Right ventricle myocardium inferior (tissue), 1 donor: Measurements from ENCODE around the gene DPYSL4. TPM values are rescaled to one million over a fixed set of nuclear protein-coding genes. Genes with fewer than 3 reads are reported as not detected.
"Not testable (repeated sequence)": the region's sequence is repeated elsewhere in the genome, so short reads cannot be mapped to it uniquely, and the experiment has no call there.

ENCODE experiments used
- ATAC-seq: fragments of 200-7000 bp; cut with Tn5 transposase; one replicate; pipeline ENCODE4 v1.9.1; 2020; ENCODE audit warnings: mild to moderate bottlenecking, moderate library complexity
- DNase-seq: peaks from one replicate; pipeline ENCODE4 v3.0.0; 2021; ENCODE audit errors: missing footprints
- intact Hi-C: fragments of 100-400 bp; cut with DNase I; formaldehyde crosslinking; loops from one replicate; pipeline ENCODE4 v1.11.0; 2022
- total RNA-seq: library from RNA; stranded (reverse); fragmentation: NEBNext Ultra II Directional; extraction: Animal tissue kit (Norgen Biotek cat#: 25700); gene quantifications from one replicate; pipeline ENCODE4 v1.2.1, GENCODE V29; 2021
- donor health status: DM: no; HTN: yes; CAD: no; lungs with severe emphysema.

The DPYSL4 gene
- total RNA-seq, 1 donor from 2014 or later, result 24.9 TPM

DNA sequence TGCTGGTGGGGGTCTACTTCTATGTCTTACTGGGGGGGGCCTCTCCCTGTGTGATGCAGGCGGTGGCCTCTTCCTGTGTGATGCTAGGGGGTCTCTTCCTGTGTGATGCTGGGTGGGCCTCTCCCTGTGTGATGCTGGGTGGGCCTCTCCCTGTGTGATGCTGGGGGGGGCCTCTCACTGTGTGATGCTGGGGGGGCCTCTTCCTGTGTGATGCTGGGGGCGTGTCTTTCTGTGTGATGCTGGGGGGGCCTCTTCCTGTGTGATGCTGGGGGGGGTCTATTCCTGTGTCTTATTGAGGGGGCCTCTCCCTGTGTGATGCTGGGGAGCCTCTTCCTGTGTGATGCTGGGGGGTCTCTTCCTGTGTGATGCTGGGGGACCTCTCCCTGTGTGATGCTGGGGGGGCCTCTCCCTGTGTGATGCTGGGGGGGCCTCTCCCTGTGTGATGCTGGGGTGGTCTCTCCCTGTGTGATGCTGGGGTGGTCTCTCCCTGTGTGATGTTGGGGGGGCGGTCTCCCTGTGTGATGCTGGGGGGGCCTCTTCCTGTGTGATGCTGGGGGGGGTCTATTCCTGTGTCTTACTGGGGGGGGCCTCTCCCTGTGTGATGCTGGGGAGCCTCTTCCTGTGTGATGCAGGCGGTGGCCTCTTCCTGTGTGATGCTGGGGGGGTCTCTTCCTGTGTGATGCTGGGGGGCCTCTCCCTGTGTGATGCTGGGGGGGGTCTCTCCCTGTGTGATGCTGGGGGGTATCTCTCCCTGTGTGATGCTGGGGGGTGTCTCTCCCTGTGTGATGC, 25.7 kb upstream of the DPYSL4 start:
- intact Hi-C loops, DNase-seq, ATAC-seq: not testable (repeated sequence)

DNA sequence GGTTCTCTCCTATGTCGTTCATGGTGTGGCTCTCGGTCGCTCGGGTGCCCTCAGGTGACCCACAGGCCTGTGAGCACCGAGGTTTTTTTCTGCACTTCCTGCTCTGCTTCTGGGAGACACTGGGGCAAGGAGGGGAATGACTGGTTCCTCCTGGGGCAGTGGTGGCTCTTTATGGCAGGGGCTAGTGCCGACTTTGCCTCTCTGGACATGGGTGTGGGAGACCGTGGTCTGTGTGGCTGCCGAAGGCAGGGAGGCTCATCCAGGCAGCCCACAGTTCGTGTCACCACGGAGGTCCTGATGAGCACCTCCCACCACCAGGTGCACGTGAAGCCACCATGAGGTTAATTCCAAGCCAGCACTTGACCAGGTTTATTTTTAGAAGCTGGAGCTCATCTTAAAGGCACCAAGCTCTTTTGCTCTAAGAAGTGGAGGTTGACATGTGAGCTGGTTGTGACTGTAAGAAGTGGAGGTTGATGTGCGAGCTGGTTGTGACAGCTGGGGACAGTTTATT, 24.7 kb upstream of the DPYSL4 start:
- ATAC-seq (peak; percentile 45), DNase-seq (no peak)
- intact Hi-C loops, result no loop called here

DNA sequence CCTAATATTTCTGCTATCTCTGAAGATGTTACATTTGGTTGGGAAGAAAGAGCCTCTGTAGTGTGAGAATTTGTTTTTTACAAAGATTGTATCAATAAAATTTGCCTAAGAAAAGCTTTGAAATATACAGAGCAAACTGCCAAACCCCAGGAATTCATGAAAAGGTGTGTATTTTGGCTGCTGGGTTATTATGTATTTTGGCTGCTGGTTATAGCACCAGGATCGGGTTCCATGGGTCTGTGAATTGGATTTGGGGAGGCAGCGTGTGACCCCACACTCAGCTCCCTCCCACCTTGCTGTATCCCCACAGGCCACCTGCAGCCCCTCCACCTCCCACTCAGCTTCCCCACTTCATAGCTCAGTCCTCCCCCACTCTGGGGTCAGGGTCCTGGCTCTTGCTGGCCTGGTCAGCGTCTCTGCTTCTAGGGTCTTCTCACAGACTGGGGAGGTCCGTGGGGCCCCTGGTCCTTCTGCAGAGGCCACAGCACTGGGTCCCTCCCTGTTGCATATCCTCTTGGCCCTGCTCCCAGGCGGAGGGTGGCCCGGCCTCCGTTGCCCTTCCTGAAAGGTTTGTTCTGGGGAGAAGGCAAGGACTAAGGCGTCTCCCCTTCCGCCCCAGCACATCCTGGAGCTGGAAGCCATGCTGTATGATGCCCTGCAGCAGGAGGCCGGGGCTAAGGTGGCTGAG, 24.0 kb upstream of the DPYSL4 start:
- ATAC-seq (peak; percentile 24), DNase-seq (no peak)
- intact Hi-C loops, result no loop called here

DNA sequence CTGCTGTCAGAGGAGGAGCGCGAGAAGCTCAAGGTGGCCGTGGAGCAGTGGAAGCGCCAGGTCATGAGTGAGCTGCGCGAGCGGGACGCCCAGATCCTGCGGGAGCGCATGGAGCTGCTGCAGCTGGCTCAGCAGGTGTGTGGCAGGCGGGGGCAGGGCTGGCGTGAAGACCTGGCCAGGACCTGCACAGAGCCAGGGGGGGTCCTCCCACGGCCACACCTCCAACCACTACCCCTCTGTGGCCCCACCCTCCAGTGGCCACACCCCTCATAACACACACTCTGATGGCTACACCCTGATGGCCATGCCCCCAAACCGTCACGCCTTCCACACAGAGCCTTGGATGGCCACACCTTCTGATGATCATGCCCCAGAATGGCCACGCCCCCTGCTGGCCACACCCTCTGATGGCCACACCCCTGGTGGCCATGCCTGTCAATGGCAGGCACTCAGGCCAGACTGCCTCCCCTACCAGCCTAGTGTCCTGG, 23.4 kb upstream of the DPYSL4 start:
- no peak for DNase-seq
- peak; percentile 45 for ATAC-seq
- intact Hi-C loops, result no loop called here

DNA sequence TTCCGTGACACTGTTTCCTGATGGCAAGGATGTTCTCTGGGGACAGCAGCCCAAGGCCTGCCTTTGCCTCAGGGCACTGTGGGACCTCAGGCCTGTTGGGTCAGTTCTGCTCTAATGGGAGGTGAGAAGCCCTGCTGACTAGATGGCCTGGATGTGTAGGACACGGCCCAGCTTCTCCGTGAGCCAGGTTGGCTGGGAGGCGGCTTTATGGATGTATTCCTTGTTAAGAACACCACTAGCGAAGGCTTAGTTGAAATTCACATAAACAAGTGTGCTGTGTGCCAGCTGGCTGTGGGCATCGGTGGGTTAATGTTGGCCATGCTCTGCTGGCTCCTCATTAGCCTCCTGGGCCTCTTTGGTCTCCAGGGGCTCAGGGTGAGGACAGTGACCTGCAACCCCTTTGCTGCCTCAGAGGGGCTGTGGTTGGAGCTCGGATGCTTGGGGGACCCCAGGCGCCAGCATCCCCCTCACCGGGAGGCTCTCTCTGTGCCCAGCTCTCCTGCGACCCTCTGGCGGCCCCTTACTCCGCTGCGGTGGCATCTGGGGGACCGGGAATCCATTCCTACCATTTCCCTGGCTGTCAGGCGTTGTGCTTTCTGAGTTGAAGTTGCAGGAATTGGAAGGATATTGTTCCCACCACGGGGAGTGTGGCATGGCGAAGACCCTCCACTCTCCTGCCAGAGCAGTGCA, 22.8 kb upstream of the DPYSL4 start:
- ATAC-seq (no peak), DNase-seq (no peak)
- intact Hi-C loops, result no loop called here

DNA sequence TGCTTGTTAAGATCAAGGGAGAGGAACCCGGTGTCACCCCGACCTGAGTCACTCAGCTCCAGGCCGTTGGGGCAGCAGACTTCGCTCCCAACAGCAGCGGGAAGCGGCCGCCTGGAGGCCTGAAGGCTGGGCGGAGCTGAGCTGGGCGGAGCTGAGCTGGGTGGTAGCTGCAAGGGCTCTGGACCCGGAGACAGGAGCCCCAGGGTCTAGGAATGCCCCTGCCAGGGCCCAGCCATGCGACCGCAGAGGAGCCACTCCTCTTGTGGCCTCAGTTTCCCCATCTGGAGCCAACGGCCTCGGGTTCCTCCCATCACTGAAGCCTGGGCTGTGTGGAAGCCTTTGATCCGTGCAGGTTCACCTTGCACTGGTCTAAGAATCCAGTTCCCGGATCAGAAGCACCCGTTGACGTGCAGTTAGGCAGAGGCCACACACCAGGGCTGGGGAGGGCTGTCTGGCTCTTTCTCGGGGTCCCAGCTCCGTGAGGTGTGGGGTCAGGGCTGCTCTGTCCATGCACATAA, 21.9 kb upstream of the DPYSL4 start:
- no peak for ATAC-seq
- DNase-seq, result no peak
- intact Hi-C loops, result no loop called here

DNA sequence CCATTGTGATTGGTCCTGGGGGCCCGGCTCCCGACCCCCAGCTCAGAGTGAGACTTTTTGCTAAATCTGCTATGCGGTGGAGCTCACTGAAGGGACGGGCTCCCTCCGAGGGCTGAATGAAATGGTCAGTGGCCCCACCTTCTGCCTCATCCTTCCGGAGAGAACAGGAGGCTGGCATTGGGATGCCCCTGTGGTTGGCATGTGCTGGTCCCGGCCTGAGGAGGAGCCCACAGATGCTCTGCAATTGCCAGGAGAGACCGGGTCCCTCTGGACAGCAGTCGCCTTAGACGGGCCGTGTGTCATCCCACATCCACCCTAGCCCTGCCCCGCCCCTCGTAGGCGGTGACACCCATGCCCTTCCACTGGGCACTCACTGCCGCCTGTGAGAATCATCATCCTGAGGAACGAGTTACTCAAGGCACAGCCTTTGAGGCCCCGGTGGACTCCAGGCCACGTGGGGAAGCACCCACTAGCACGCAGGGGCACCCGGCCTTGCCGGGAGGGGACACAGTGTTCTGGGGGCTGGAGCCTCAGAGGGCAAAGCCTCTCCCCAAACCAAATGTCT, 21.2 kb upstream of the DPYSL4 start:
- ATAC-seq, result no peak
- intact Hi-C loops, result no loop called here
- no peak for DNase-seq

DNA sequence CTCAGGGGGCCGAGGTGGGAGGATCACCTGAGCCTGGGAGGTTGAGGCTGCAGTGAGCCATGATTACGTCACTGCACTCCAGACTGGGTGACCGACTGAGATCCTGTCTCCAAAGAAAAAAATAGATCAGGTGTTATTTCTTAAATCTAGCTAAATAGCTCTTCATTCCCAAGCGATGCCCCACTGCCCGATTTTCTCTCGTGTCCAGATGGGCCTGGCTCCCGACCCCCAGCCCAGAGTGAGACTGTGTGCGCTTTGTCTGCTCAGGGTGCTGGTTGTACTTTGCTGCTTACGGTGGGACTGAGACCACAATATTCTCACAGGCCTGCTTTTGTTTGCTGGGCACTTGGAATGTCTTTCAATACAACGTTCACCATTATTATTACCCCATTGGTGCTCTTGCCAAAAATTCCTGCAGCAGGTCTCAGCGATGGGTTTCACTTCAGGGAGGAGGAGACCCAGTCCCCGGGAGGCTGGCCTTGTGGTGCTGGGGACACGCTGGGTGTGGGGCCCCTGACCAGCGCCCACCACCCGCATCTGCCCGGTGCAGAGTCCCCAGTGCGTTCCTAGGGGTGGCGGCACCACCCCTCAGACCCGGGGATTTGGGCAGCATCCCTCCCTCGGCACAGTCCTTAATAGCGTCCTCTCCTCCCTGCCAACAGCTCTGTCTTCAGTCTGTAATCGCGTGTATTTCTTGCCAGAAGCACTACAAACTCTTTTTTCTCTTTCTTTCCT, 20.4 kb upstream of the DPYSL4 start:
- ATAC-seq, result no peak
- no peak for DNase-seq
- intact Hi-C loops, result no loop called here

DNA sequence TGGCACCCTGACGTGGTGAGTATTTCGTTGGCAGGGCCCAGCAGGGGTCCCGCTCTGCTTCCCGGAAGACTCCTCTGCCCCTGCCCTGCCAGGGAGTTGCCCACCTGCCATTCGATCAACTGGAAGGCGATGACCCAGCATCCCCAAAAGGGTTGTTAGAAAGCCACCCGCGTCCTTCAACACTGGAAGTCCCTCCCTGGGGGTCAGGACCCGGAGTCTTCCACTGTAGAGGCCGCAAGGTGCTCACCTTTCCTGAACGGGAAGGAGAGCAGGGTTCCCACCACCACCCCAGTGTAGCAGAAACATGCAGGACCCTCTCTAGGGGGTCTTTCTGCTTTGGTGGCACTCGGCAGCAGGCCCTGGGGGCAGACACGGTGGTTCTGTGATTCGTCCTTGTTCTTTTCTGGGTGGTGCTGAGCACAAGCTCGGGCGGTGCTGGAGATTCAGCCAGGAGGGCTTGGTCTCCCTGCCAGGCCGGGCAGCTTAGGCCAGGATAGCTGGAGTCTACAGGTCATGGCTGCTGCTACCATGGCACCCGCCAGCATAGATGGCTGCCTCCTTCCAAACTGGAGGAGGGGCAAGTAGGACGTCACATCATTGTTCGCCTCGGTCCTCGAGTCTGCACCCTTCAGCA, 19.6 kb upstream of the DPYSL4 start:
- intact Hi-C loops, result no loop called here
- DNase-seq (no peak), ATAC-seq (no peak)

DNA sequence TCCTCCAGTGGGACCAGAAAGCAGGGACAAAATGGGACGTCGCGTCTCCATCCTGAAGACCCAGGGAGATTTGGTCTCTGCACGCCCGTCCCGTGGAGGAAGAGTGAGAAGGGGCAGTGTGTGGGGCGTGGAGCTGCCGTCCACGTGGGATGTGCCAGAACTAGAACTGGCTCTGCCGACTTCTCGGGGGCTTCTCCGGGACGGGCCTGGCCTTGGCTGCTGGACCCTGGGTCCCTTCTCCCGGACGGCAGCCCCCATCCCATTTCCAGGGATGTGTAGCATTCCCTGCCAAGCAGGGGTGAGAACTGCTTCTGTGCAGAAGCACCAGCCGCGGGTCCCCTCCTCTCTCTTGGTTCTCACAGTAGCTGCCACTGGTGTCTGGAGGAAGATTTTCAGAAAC, 18.8 kb upstream of the DPYSL4 start:
- DNase-seq (no peak), ATAC-seq (no peak)
- intact Hi-C loops, result no loop called here

DNA sequence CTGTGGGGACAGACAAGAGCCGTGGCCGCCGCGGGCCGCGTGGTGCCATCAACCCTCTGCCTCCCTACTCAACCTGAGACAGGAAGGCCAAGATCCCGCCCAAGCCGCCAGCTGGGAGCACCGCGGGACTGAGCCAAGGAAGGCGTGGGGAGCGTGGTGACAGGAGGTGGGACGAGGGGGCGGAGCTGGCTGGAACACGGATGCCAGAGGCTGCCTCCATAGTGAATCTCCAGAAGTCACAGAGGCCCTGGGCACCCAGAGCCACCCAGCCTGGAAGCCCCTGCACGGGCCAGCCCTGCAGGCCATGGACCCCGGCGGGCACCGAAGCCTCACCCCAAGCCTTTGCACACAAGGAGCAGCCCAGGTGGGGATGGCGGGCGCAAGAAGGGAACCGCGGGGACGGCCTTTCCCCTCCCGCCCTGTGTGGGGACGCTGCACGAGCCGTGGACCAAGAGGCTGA, 18.1 kb upstream of the DPYSL4 start:
- DNase-seq (peak; percentile 68), ATAC-seq (no peak)
- intact Hi-C loops, result no loop called here

DNA sequence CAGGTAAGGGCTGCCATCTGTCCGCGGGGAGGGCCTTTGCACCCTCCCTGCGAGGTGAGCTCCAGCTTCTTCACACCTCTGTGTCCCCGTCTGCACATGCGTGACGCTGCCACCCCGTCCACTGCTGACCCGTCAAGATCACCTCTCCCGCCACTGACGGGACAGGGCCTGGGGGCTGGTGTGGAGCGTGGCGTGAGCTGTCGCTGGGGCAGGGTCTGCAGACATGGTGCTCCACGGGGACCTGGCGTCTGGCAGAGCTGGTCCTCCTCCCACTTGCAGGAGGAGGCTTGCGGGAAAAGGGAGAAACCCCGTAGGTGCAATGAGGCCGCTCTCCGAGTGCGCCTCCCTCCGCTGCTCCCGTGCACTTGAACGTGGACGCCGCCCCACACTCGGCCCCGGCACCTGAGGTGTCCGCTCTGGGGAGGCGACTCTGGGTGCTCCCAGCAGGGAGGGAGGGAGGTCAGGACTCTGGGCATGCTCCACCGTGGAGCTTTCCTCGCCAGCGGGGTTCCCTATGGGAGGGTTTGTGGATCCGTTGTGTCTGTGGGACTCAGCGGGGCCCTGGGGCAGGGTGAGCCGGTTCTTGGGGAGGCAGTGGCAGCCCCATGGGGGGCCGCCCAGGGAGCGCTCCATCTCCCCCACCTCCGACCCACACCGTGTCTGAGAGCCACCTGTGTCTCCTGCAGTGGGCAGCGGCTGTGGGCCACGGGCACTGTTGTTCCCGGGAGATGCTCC, 17.6 kb upstream of the DPYSL4 start:
- ATAC-seq (no peak), DNase-seq (no peak)
- intact Hi-C loops, result no loop called here

DNA sequence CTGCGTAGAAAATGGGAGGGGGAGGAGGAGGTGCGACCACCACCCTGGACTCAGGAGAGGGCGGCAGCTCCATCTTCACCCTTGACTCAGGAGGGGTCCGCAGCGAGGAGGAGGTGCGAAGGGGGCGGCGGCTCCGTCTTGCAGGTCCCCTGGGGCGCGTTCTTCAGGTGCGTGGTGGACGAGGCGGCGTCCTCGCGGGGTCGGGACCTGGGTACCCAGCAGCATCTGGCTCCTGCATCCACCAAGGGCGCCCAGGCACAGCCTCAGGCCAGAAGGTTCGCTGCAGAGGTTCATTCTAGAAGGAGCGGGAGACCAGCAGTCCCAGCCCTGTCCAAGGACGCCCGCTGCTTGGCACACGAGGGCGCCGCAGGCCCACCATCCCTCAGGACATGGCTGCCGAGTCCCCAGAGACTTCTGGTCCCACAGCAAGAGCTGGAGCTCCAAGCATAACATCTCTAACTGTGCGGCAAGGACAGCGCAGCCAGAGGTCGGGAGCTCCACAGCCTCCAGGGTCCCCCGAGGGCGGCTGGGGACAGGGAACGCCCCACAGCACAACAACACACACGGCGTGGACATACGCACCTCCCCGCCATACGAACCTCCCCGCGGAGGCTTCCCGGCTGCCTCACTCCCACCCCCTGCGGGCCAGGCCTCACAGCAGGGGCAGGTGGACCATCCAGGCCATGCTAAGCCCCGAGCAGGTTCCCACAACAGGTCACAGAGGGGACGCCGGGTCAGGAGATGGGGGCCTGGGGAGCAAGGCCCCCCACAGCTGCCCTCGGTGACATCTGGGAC, 16.8 kb upstream of the DPYSL4 start:
- intact Hi-C loops, result no loop called here
- DNase-seq, result no peak

DNA sequence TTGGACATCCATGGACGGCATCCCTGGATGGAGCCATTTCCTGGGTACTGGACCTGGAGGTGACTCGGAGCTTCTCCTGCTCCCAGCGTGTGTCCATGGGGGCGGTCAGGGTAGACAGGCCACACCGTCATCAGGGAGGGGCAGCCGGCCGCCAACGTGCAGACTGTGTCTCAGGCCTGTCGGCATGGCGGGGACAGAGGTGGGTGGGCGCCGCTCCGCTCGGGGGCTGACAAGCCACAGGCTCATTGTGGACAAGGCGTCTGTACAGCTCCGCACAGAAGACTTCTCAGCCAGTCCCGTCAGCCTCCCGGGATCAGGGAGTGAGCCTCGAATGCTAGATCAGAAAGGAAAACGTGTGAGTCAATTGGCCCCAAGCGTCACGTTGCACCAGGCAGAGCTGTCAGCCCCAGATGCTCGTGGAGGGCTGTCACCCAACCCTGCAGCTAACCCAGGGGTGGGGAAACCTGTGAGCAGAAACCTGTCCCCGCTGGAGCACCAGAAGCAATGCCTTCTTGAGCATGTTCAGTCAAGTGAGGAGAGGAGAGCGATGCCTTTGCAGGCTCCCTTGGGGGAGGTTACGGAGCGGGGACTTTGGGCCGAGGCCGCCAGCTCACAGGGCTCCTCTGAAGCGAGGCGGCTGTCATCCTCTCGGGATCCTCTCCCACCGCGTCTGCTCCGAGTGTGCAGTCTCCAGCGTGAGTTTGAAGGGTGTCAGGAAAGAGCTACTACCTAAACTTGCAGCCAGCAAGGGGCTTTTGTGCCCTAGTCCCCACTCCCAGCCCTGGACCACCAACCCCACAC, 16.0 kb upstream of the DPYSL4 start:
- DNase-seq (no peak), ATAC-seq (no peak)
- intact Hi-C loops, result no loop called here

More for the DNA sequence above, 16.8 kb upstream of the DPYSL4 start:
- ATAC-seq, result no peak
